ENCODE results near the gene FNDC3B.

- TF ChIP-seq, protein P1, sequence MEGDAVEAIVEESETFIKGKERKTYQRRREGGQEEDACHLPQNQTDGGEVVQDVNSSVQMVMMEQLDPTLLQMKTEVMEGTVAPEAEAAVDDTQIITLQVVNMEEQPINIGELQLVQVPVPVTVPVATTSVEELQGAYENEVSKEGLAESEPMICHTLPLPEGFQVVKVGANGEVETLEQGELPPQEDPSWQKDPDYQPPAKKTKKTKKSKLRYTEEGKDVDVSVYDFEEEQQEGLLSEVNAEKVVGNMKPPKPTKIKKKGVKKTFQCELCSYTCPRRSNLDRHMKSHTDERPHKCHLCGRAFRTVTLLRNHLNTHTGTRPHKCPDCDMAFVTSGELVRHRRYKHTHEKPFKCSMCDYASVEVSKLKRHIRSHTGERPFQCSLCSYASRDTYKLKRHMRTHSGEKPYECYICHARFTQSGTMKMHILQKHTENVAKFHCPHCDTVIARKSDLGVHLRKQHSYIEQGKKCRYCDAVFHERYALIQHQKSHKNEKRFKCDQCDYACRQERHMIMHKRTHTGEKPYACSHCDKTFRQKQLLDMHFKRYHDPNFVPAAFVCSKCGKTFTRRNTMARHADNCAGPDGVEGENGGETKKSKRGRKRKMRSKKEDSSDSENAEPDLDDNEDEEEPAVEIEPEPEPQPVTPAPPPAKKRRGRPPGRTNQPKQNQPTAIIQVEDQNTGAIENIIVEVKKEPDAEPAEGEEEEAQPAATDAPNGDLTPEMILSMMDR (IDR thresholded peaks at IDR 0.05) = no peak
- no peak for TF ChIP-seq POLR2AphosphoS5 (IDR thresholded peaks at IDR 0.05)
Observed at GRCh38 chr3:172343117-172343516, 303.7 kb downstream of the FNDC3B start.

Measured in esophagus muscularis mucosa (tissue), 3 donors.